Fibroblast of peridontal ligament (primary cell): ENCODE measurements around the gene DYRK1A.

Source experiments
- DNase-seq: peaks from one replicate; pipeline ENCODE4 v3.0.0-alpha.2; 2010; ENCODE audit errors: extremely low read depth

Gene DYRK1A

GRCh38 chr21:37566790-37567615, 200.4 kb downstream of the DYRK1A start:
- DNase-seq, result no peak

GRCh38 chr21:37568415-37568814, 201.8 kb downstream of the DYRK1A start:
- no peak for DNase-seq

GRCh38 chr21:37568916-37569315, 202.3 kb downstream of the DYRK1A start:
- no peak for DNase-seq

DNA sequence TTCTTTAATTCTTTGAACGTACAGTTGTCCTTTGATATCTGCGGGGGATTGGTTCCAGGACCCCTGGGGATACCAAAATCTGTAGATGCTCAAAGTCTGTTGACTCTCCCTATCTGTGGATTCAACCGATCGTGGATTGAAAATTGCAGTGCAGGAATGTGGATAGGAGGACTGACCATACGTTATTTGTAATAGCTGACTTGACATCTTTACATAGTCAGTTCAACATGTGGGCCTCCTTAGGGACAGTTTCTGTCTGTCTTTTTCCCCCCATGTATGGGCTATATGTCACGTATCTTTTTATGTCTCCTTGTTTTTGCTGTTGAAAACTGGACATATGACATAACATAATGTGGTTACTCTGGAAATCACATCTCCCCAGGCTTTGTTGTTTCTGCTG, 204.9 kb downstream of the DYRK1A start:
- no peak for DNase-seq

DNA sequence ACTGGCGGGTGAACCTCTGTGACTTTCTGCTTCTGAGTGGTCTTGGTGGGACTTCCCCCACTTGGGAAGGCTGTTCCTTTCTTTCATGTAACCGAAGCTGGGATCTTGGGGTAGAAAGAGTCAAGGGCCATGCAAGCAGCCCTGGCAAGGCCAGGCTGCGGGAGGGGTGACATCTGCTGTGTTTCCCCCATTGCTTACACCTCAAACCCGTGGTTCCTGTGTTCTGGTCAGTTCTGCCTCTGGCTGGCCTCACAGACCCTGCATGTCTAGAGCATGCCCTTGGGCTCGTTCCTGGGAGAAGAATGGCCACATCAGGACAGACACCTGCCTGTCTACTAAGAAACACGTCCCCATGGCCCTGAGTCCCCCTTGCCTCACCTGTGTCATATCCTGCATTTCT, 207.7 kb downstream of the DYRK1A start:
- DNase-seq, result no peak

GRCh38 chr21:37574751-37575150, 208.2 kb downstream of the DYRK1A start:
- DNase-seq, result no peak

DNA sequence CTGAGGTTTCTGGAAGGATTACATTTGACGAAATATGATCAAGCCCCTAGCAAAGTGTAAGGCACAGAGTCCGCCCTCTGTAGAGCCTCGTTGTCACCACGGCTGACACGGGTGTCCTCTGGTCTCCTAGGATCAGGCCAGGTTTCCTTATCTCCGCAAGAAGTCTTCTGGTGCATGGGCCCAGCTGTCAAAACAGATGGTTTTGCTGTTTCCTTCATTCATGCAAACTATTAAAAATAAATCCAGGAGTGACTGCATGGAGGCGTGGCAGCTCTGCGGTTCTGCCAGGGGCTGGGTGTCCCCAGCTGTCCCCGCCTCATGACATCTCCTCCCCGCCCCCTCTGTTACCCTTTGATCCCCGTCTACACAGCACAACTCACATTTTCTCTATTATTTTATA, 209.0 kb downstream of the DYRK1A start:
- DNase-seq, result no peak
